Sigmoid colon (tissue), 7 donors: ENCODE results near the gene UBR3. TPM values are rescaled to one million over a fixed set of nuclear protein-coding genes. Genes with fewer than 3 reads are reported as not detected.

Experiments
- DNase-seq: peaks from one replicate; pipeline ENCODE4 v3.0.0-alpha.2; 2019
- H3K27ac ChIP-seq, 4 donors: fragments of 200-600 bp; sonication (generic); one replicate each; pipeline ENCODE4 v1.5.1; 2016 to 2019; ENCODE audit warnings: mild to moderate bottlenecking in 1 of 4
- H3K27me3 ChIP-seq, 3 donors: fragments of 200-600 bp; sonication (generic); one replicate each; pipeline ENCODE4 v1.5.1; 2019; ENCODE audit warnings: mild to moderate bottlenecking in 1 of 3
- H3K36me3 ChIP-seq, 4 donors: fragments of 200-600 bp; sonication (generic); one replicate each; pipeline ENCODE4 v1.5.1; 2016 to 2019
- H3K4me1 ChIP-seq, 4 donors: fragments of 200-600 bp; sonication (generic); one replicate each; pipeline ENCODE4 v1.5.1; 2017 to 2019
- H3K4me3 ChIP-seq, 4 donors: fragments of 200-600 bp; sonication (generic); one replicate each; pipeline ENCODE4 v1.5.1; 2017 to 2019; ENCODE audit warnings: mild to moderate bottlenecking in 2 of 4, moderate library complexity in 1 of 4
- H3K9me3 ChIP-seq, 4 donors: fragments of 200-600 bp in 3 of 4; sonication (generic) in 3 of 4; one replicate each; pipeline versions ENCODE4 v1.5.1 to v1.6.1; 2013 to 2019
- EP300 ChIP-seq, 4 donors: sonication (generic); formaldehyde crosslinking; IDR thresholded peaks; one replicate each; pipeline ENCODE4 v1.6.1; 2017; ENCODE audit warnings: antibody characterized with exemption in 4 of 4
- POLR2A ChIP-seq, 2 donors: fragments of 450-650 bp; IDR thresholded peaks; one replicate each; pipeline ENCODE4 v1.6.1; 2016; ENCODE audit warnings: antibody characterized with exemption in 2 of 2, mild to moderate bottlenecking in 2 of 2, moderate library complexity in 2 of 2
- POLR2AphosphoS5 ChIP-seq, 4 donors: sonication (generic); formaldehyde crosslinking; IDR thresholded peaks; one replicate each; pipeline ENCODE4 v1.6.1; 2017; ENCODE audit warnings: antibody characterized with exemption in 4 of 4
- WGBS, 2 donors: extraction: QIAGEN DNeasy Blood & Tissue Kit; methylation state at CpG; one replicate each; pipeline ENCODE4 v1.1.7; 2013; 5-methylcytosine and 5-hydroxymethylcytosine counted together
- intact Hi-C: fragments of 100-400 bp; cut with DNase I; formaldehyde crosslinking; loops from one replicate; pipeline ENCODE4 v1.15.1; 2023
- polyA plus RNA-seq, 3 donors: library from polyadenylated mRNA; stranded (reverse); fragments of 200-250 nt; gene quantifications; one replicate each; pipeline ENCODE4 v1.2.3, GENCODE V29; 2013
- total RNA-seq, 4 donors: library from RNA; depleted of rRNA; stranded (reverse); fragments of >200 nt; gene quantifications; one replicate each; pipeline ENCODE4 v1.1.0, GENCODE V29; 2016
- TF ChIP-seq, protein P1 (sequence below), 4 experiments: fragments of 450-650 bp in 3 of 4; fragments of 200-600 bp in 1 of 4; IDR thresholded peaks; one replicate each; pipeline ENCODE4 v1.5.1; 2016 to 2019; ENCODE audit warnings: antibody characterized with exemption in 4 of 4, mild to moderate bottlenecking in 3 of 4, moderate library complexity in 2 of 4
- donor health status: healthy with polysubstance abuse.
- donor health status: Bipolar disorder and iron deficiency.
- donor health status: healthy.

UBR3 gene
- total and polyA plus RNA-seq, 7 donors, result 4.2 to 101 (median 63.3) TPM

DNA sequence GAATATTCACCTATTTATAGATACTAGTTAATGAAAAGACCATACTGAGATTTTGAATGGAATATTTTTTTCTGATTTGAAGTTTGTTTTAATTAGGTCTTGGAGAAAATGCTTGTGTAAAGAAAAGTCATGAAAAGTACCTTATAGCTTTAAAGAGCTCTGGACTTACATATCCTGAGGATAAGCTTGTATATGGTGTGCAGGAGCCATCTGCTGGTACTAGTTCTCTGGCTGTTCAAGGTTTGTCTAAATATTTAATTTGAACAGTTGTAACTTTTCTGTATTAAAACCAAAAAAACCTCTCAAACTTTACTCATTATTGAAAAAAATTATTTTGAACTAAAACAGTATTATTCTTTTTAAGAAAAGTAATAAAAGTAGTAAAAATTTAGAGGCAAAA, 50.1 kb downstream of the UBR3 start:
- Histone ChIP-seq H3K4me1 (no peaks in the 10 kb centered on the region), H3K27ac (no peak overlapping the region), H3K9me3 (no peaks in the 10 kb centered on the region), H3K36me3 (peaks cover 0 to 9% (median 2%) of the 10 kb centered on the region in 4 donors), H3K4me3 (no peak overlapping the region), H3K27me3 (no peaks in the 10 kb centered on the region)
- no peak for DNase-seq
- no peak for TF ChIP-seq POLR2AphosphoS5 (IDR thresholded peaks at IDR 0.05)
- TF ChIP-seq, protein P1, sequence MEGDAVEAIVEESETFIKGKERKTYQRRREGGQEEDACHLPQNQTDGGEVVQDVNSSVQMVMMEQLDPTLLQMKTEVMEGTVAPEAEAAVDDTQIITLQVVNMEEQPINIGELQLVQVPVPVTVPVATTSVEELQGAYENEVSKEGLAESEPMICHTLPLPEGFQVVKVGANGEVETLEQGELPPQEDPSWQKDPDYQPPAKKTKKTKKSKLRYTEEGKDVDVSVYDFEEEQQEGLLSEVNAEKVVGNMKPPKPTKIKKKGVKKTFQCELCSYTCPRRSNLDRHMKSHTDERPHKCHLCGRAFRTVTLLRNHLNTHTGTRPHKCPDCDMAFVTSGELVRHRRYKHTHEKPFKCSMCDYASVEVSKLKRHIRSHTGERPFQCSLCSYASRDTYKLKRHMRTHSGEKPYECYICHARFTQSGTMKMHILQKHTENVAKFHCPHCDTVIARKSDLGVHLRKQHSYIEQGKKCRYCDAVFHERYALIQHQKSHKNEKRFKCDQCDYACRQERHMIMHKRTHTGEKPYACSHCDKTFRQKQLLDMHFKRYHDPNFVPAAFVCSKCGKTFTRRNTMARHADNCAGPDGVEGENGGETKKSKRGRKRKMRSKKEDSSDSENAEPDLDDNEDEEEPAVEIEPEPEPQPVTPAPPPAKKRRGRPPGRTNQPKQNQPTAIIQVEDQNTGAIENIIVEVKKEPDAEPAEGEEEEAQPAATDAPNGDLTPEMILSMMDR (IDR thresholded peaks at IDR 0.05), result no peak
- TF ChIP-seq POLR2A (IDR thresholded peaks at IDR 0.05), result no peak
- TF ChIP-seq EP300 (IDR thresholded peaks at IDR 0.05), result no peak
- intact Hi-C loops, result loop anchor here (5.0 kb wide), 1 partner anchor 50 kb away; the partner anchor contains the start of gene UBR3

DNA sequence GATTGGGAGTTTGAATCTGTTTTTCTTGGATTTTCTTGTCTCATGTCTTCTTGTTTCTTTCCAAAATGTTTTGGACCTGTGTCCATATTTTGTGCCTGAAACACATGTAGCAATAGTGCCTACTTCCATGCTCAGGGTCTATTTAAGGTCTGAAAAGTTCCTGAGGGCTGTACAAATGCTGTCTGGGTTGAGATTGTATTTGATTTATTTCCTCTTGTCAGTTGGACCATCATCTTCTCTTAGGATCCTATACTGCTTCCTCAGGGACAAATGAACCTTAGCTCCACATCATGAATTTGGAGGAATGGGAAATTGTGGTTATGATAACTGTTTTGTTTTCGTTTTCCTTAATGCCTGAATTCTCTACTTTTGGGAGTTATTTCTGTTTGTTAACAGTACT, 59.9 kb downstream of the UBR3 start:
- no peak overlapping the region for H3K27ac ChIP-seq
- 75 to 85% methylated on average over 1 of the region's 1 CpG for WGBS, 2 donors

GRCh38 chr2:169891593-169892298, 64.5 kb downstream of the UBR3 start:
- no peaks in the 10 kb centered on the region for H3K9me3 ChIP-seq
- H3K27ac ChIP-seq, result no peak overlapping the region
- no peak for DNase-seq
- H3K4me1 ChIP-seq, result peaks cover 0 to 13% (median 9%) of the 10 kb centered on the region in 4 donors
- H3K4me3 ChIP-seq, result no peak overlapping the region
- peaks cover 0 to 17% (median 2%) of the 10 kb centered on the region in 4 donors for H3K36me3 ChIP-seq
- H3K27me3 ChIP-seq, result no peaks in the 10 kb centered on the region
- TF ChIP-seq, protein P1 (IDR thresholded peaks at IDR 0.05), result no peak
- TF ChIP-seq POLR2AphosphoS5 (IDR thresholded peaks at IDR 0.05), result no peak
- TF ChIP-seq EP300 (IDR thresholded peaks at IDR 0.05), result no peak
- TF ChIP-seq POLR2A (IDR thresholded peaks at IDR 0.05), result no peak
- 60 to 64% methylated on average over 3 of the region's 3 CpGs for WGBS, 2 donors
- intact Hi-C loops, result no loop called here

More for the DNA sequence above, 59.9 kb downstream of the UBR3 start:
- Histone ChIP-seq H3K4me3 (no peak overlapping the region), H3K36me3 (no peaks in the 10 kb centered on the region), H3K4me1 (peaks cover 0 to 10% (median 9%) of the 10 kb centered on the region in 4 donors), H3K9me3 (no peaks in the 10 kb centered on the region), H3K27me3 (no peaks in the 10 kb centered on the region)
- no peak for DNase-seq
- intact Hi-C loops, result no loop called here
- no peak for TF ChIP-seq POLR2A (IDR thresholded peaks at IDR 0.05)
- TF ChIP-seq, protein P1 (IDR thresholded peaks at IDR 0.05), result no peak
- no peak for TF ChIP-seq POLR2AphosphoS5 (IDR thresholded peaks at IDR 0.05)
- no peak for TF ChIP-seq EP300 (IDR thresholded peaks at IDR 0.05)

GRCh38 chr2:169892951-169893350, 65.7 kb downstream of the UBR3 start:
- intact Hi-C loops, result no loop called here
- TF ChIP-seq, protein P1 (IDR thresholded peaks at IDR 0.05), result no peak
- TF ChIP-seq POLR2AphosphoS5 (IDR thresholded peaks at IDR 0.05), result no peak
- no peak for TF ChIP-seq POLR2A (IDR thresholded peaks at IDR 0.05)
- no peak for TF ChIP-seq EP300 (IDR thresholded peaks at IDR 0.05)

More at GRCh38 chr2:169892951-169893350, 65.7 kb downstream of the UBR3 start:
- H3K27ac ChIP-seq, result no peak overlapping the region
- peaks cover 0 to 13% (median 9%) of the 10 kb centered on the region in 4 donors for H3K4me1 ChIP-seq
- peaks cover 0 to 27% (median 2%) of the 10 kb centered on the region in 4 donors for H3K36me3 ChIP-seq
- H3K4me3 ChIP-seq, result no peak overlapping the region
- 94 to 96% methylated on average over 1 of the region's 1 CpG for WGBS, 2 donors
- H3K9me3 ChIP-seq, result no peaks in the 10 kb centered on the region
- no peaks in the 10 kb centered on the region for H3K27me3 ChIP-seq
- no peak for DNase-seq
